Endothelial cell of umbilical vein (primary cell): Measurements from ENCODE around the gene WDR90. TPM values are rescaled to one million over a fixed set of nuclear protein-coding genes. Genes with fewer than 3 reads are reported as not detected.

Experiments
- BruUV-seq: library from RNA; stranded (reverse); fragments of 400-500 nt; replicated peaks from 2 replicates; lab custom pipeline; 2021; lab: Mats Ljungman, UMichigan
- CTCF ChIA-PET: fragments of 300-600, 350-600 bp; sonication (Branson Sonifier 250); formaldehyde crosslinking; loops from one replicate; lab custom pipeline; 2021; ENCODE audit warnings: antibody characterized with exemption, inconsistent platforms; lab: Charles Lee
- POLR2A ChIA-PET: fragments of 300-600, 350-600 bp; sonication (Branson Sonifier 250); formaldehyde crosslinking; loops from one replicate; lab custom pipeline; 2021; ENCODE audit warnings: antibody characterized with exemption, inconsistent platforms; lab: Charles Lee
- DNase-seq: peaks from one replicate; pipeline ENCODE4 v3.0.0-alpha.2; 2011; ENCODE audit warnings: low read depth, low spot score
- FAIRE-seq: peaks from 2 replicates; lab custom pipeline; 2011; peaks lifted over from hg19 to GRCh38; lab: Jason Lieb, UNC
- H2AFZ ChIP-seq: 2 replicates; pipeline ENCODE4 v1.6.0; 2012; ENCODE audit warnings: low read depth, low read length, control low read depth, inconsistent platforms
- H3K27ac ChIP-seq: 2 replicates; pipeline ENCODE4 v1.5.1; 2011; ENCODE audit warnings: low read depth, mild to moderate bottlenecking, control low read depth, low read length, moderate library complexity; ENCODE audit not compliant: insufficient read depth
- H3K27me3 ChIP-seq, 2 experiments: 2 replicates each; pipeline versions ENCODE4 v1.6.0 to v1.6.1; 2011; ENCODE audit warnings: low read length in 2 of 2, mixed read lengths in 1 of 2; ENCODE audit not compliant: control insufficient read depth in 2 of 2, insufficient read depth in 2 of 2
- H3K36me3 ChIP-seq, 2 experiments: 2 replicates in 1 of 2; 3 replicates in 1 of 2; pipeline ENCODE4 v1.5.1; 2011; ENCODE audit warnings: low read length in 2 of 2, mild to moderate bottlenecking in 1 of 2, moderate library complexity in 1 of 2; ENCODE audit not compliant: control insufficient read depth in 2 of 2, insufficient read depth in 2 of 2; ENCODE audit errors: extremely low read depth in 1 of 2
- H3K4me1 ChIP-seq: 3 replicates; pipeline ENCODE4 v1.5.1; 2011; ENCODE audit warnings: mild to moderate bottlenecking, low read length; ENCODE audit not compliant: control insufficient read depth, insufficient read depth; ENCODE audit errors: extremely low read depth
- H3K4me2 ChIP-seq: 2 replicates; pipeline ENCODE4 v1.6.1; 2011; ENCODE audit warnings: low read length, control low read depth, mixed read lengths; ENCODE audit not compliant: insufficient read depth
- H3K4me3 ChIP-seq, 3 experiments: fragments of 200-600 bp in 1 of 3; sonication (generic), shearing (Covaris generic) in 1 of 3; replicated peaks in 1 of 3; 2 replicates each; pipeline ENCODE4 v1.5.1; 2011 to 2016; ENCODE audit warnings: control low read depth in 3 of 3, low read length in 3 of 3, mild to moderate bottlenecking in 2 of 3, inconsistent platforms in 1 of 3, low read depth in 1 of 3, moderate library complexity in 1 of 3; ENCODE audit not compliant: insufficient read depth in 1 of 3
- H3K79me2 ChIP-seq: 2 replicates; pipeline ENCODE4 v1.6.0; 2012; ENCODE audit warnings: low read length, inconsistent platforms; ENCODE audit not compliant: control insufficient read depth, insufficient read depth
- H3K9ac ChIP-seq: replicated peaks from 2 replicates; pipeline ENCODE3; 2011; ENCODE audit warnings: low read length, control low read depth; ENCODE audit not compliant: insufficient read depth; ENCODE audit errors: extremely low read depth
- H3K9me1 ChIP-seq: replicated peaks from 3 replicates; pipeline ENCODE4 v1.6.0; 2011; ENCODE audit warnings: mild to moderate bottlenecking, low read length; ENCODE audit not compliant: control insufficient read depth, insufficient read depth; ENCODE audit errors: extremely low read depth
- H3K9me3 ChIP-seq: replicated peaks from 2 replicates; pipeline ENCODE4 v1.5.1; 2012; ENCODE audit warnings: low read length, inconsistent platforms; ENCODE audit not compliant: control insufficient read depth, insufficient read depth
- H4K20me1 ChIP-seq: replicated peaks from 2 replicates; pipeline ENCODE3; 2011; ENCODE audit warnings: mild to moderate bottlenecking, low read length; ENCODE audit not compliant: control insufficient read depth, insufficient read depth; ENCODE audit errors: extremely low read depth
- EZH2 ChIP-seq: IDR thresholded peaks from 2 replicates; pipeline ENCODE4 v1.6.1; 2012; ENCODE audit warnings: borderline replicate concordance, low read depth, mild to moderate bottlenecking, moderate library complexity, low read length, inconsistent platforms; ENCODE audit not compliant: severe bottlenecking
- FOS ChIP-seq: IDR thresholded peaks from 2 replicates; pipeline ENCODE4 v1.6.1; 2011; ENCODE audit warnings: mild to moderate bottlenecking, low read length, moderate library complexity, borderline replicate concordance; ENCODE audit not compliant: insufficient read depth
- GATA2 ChIP-seq: IDR thresholded peaks from 2 replicates; pipeline ENCODE4 v1.7.0; 2011; ENCODE audit warnings: low read depth, mild to moderate bottlenecking, moderate library complexity, mixed read lengths, low read length; ENCODE audit not compliant: insufficient read length, insufficient read depth
- JUN ChIP-seq: IDR thresholded peaks from 2 replicates; pipeline ENCODE4 v1.6.1; 2011; ENCODE audit warnings: borderline replicate concordance, low read depth; ENCODE audit not compliant: insufficient read length, insufficient read depth
- MYC ChIP-seq: IDR thresholded peaks from one replicate; pipeline ENCODE4 v1.6.1; 2011; ENCODE audit warnings: mild to moderate bottlenecking, low read depth, low read length
- POLR2A ChIP-seq: IDR thresholded peaks from 2 replicates; pipeline ENCODE4 v1.6.1; 2012; ENCODE audit warnings: low read depth, mild to moderate bottlenecking, control low read depth, low read length
- POLR2AphosphoS5 ChIP-seq: IDR thresholded peaks from 2 replicates; pipeline ENCODE4 v1.6.1; 2012; ENCODE audit warnings: low read depth, mild to moderate bottlenecking, control low read depth, low read length, moderate library complexity; ENCODE audit not compliant: insufficient read depth
- dilution Hi-C: fragments of 300-500 bp; cut with MboI; formaldehyde crosslinking; loops from one replicate; pipeline ENCODE4 v1.15.0; 2019; ENCODE audit warnings: low sequenced_read_pairs; ENCODE audit not compliant: extremely low pct_ligation_motif_present
- intact Hi-C: fragments of 100-400 bp; cut with micrococcal nuclease; formaldehyde crosslinking; loops from one replicate; pipeline ENCODE4 v1.10.0; 2022
- polyA plus RNA-seq, 4 experiments: library from polyadenylated mRNA; depleted of rRNA in 3 of 4; stranded (reverse) in 3 of 4; unstranded in 1 of 4; fragments of >200 nt; gene quantifications; 2 replicates each; pipeline versions ENCODE4 v1.2.1 to v1.2.3, GENCODE V29; 2011 to 2012; ENCODE audit warnings: missing spikeins in 1 of 4
- total RNA-seq: library from RNA; stranded (reverse); gene quantifications from 2 replicates; pipeline ENCODE4 v1.2.3, GENCODE V29; 2021
- TF ChIP-seq, protein P1 (sequence below), 2 donors: IDR thresholded peaks; 1 replicate in 1 of 2; 2 replicates in 1 of 2; pipeline ENCODE4 v1.5.1; 2011; ENCODE audit warnings: low read length in 2 of 2, mild to moderate bottlenecking in 2 of 2, moderate library complexity in 2 of 2, control low read depth in 1 of 2, inconsistent platforms in 1 of 2, low read depth in 1 of 2; ENCODE audit not compliant: insufficient read depth in 1 of 2; ENCODE audit errors: extremely low read depth in 1 of 2
- TF ChIP-seq, protein P2 (sequence below): IDR thresholded peaks from 2 replicates; pipeline ENCODE4 v1.6.1; 2011; ENCODE audit not compliant: insufficient read depth, insufficient read length

WDR90 gene
- total and polyA plus RNA-seq, 2 donors (not counting 3 experiments of a cell fraction or from before 2014, with no cell fraction given), result 22.2 to 51.8 TPM

DNA sequence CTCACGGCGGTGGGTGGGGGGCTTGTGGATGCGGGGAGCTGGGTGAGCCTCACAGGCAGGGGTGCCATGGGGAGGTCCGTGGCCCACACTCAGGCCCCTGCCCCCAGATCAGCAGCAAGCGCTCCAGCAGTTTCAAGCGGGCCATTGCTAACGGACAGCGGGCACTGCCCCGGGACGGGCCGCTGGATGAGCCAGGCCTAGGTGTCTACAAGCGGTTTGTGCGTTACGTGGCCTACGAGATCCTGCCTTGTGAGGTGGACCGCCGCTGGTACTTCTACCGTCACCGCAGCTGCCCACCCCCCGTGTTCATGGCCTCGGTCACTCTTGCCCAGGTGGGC lies 27.4 kb downstream of the WDR90 start:
- H3K4me3 ChIP-seq, result no peak overlapping the region
- H3K9me3 ChIP-seq, result no peaks in the 10 kb centered on the region
- no peaks in the 10 kb centered on the region for H3K27me3 ChIP-seq
- POLR2A ChIA-PET, result no interaction called here
- BruUV-seq, result no TSS peak
- no peak overlapping the region for H3K27ac ChIP-seq
- FAIRE-seq, result no peak
- intact Hi-C loops (no loop called here), dilution Hi-C loops (no loop called here)
- no peaks in the 10 kb centered on the region for H3K9me1 ChIP-seq
- H4K20me1 ChIP-seq, result no peaks in the 10 kb centered on the region
- H3K4me1 ChIP-seq, result peaks cover 8% of the 10 kb centered on the region
- no peak overlapping the region for H3K4me2 ChIP-seq
- H3K79me2 ChIP-seq, result peaks cover 10% of the 10 kb centered on the region
- H3K9ac ChIP-seq, result no peak overlapping the region
- CTCF ChIA-PET, result interaction anchor here (0.9 to 1.5 kb wide), 4 partner anchors 9 to 97 kb away, joined by 3 to 6 read pairs (median 3); partner anchors contain the start of genes METTL26 and RHOT2
- TF ChIP-seq GATA2 (no peak), FOS (no peak), POLR2AphosphoS5 (no peak), MYC (no peak), JUN (no peak), EZH2 (no peak), POLR2A (no peak)
- TF ChIP-seq, protein P1, sequence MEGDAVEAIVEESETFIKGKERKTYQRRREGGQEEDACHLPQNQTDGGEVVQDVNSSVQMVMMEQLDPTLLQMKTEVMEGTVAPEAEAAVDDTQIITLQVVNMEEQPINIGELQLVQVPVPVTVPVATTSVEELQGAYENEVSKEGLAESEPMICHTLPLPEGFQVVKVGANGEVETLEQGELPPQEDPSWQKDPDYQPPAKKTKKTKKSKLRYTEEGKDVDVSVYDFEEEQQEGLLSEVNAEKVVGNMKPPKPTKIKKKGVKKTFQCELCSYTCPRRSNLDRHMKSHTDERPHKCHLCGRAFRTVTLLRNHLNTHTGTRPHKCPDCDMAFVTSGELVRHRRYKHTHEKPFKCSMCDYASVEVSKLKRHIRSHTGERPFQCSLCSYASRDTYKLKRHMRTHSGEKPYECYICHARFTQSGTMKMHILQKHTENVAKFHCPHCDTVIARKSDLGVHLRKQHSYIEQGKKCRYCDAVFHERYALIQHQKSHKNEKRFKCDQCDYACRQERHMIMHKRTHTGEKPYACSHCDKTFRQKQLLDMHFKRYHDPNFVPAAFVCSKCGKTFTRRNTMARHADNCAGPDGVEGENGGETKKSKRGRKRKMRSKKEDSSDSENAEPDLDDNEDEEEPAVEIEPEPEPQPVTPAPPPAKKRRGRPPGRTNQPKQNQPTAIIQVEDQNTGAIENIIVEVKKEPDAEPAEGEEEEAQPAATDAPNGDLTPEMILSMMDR (IDR thresholded peaks at IDR 0.05; ENCODE audit: extremely low read depth in 1 of 2, insufficient read depth in 1 of 2, low read depth in 1 of 2, low read length in 2 of 2), result no peak
- TF ChIP-seq, protein P2, sequence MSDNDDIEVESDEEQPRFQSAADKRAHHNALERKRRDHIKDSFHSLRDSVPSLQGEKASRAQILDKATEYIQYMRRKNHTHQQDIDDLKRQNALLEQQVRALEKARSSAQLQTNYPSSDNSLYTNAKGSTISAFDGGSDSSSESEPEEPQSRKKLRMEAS, result no peak
- DNase-seq, result no peak
- peaks cover 3 to 17% of the 10 kb centered on the region in 2 experiments for H3K36me3 ChIP-seq
- no peak overlapping the region for H2AFZ ChIP-seq
